GM12878 (cell line): ENCODE measurements around the gene DPH6. TPM values are rescaled to one million over a fixed set of nuclear protein-coding genes. Genes with fewer than 3 reads are reported as not detected.

Experiments used
- ATAC-seq: fragments of 200-7000 bp; cut with Tn5 transposase; 3 replicates; pipeline ENCODE4 v1.9.1; 2020; ENCODE audit warnings: mild to moderate bottlenecking, moderate library complexity
- BruUV-seq: library from RNA; stranded (reverse); fragments of 400-500 nt; replicated peaks from 2 replicates; lab custom pipeline; 2021; lab: Mats Ljungman, UMichigan
- CTCF ChIA-PET: fragments of 300-600 bp; sonication (Branson Sonifier 250); formaldehyde crosslinking; extraction: SDS; loops from one replicate; lab custom pipeline; 2021; ENCODE audit warnings: inconsistent platforms; lab: Yijun Ruan, JAX
- POLR2A ChIA-PET: fragments of 350-600 bp; formaldehyde crosslinking; extraction: SDS; loops from one replicate; lab custom pipeline; 2021; ENCODE audit warnings: inconsistent platforms; lab: Charles Lee
- RAD21 ChIA-PET: fragments of 300-600 bp; sonication (Branson Sonifier 250); formaldehyde crosslinking; loops from one replicate; lab custom pipeline; 2023; ENCODE audit warnings: antibody characterized with exemption; ENCODE audit not compliant: unreplicated experiment; lab: Charles Lee
- SMC1A ChIA-PET: fragments of 300-600 bp; sonication (Branson Sonifier 250); formaldehyde crosslinking; loops from one replicate; lab custom pipeline; 2023; ENCODE audit not compliant: unreplicated experiment, uncharacterized antibody; lab: Charles Lee
- DNase-seq: peaks from one replicate; pipeline ENCODE4 v3.0.0-alpha.2; 2011; ENCODE audit warnings: low read depth, low spot score
- FAIRE-seq: peaks from 3 replicates; lab custom pipeline; 2011; peaks lifted over from hg19 to GRCh38; lab: Jason Lieb, UNC
- H2AFZ ChIP-seq: 2 replicates; pipeline ENCODE4 v1.6.0; 2011; ENCODE audit warnings: low read depth, low read length, control low read depth; ENCODE audit not compliant: control insufficient read depth
- H3K27ac ChIP-seq: 2 replicates; pipeline ENCODE4 v1.5.1; 2011; ENCODE audit warnings: control low read depth; ENCODE audit not compliant: control insufficient read depth, insufficient read depth
- H3K27me3 ChIP-seq, 2 experiments: replicated peaks in 1 of 2; 2 replicates each; pipeline versions ENCODE4 v1.6.0 to v1.6.1; 2011; ENCODE audit warnings: low read length in 1 of 2; ENCODE audit not compliant: control insufficient read depth in 2 of 2, insufficient read depth in 2 of 2
- H3K36me3 ChIP-seq, 2 experiments: 2 replicates each; pipeline ENCODE4 v1.5.1; 2011; ENCODE audit warnings: low read length in 1 of 2; ENCODE audit not compliant: control insufficient read depth in 2 of 2, insufficient read depth in 2 of 2
- H3K4me1 ChIP-seq: 2 replicates; pipeline ENCODE4 v1.6.1; 2011; ENCODE audit warnings: mild to moderate bottlenecking, low read length, moderate library complexity, mixed read lengths; ENCODE audit not compliant: control insufficient read depth, insufficient read depth
- H3K4me2 ChIP-seq: 2 replicates; pipeline ENCODE4 v1.6.0; 2011; ENCODE audit warnings: control low read depth; ENCODE audit not compliant: control insufficient read depth, insufficient read depth
- H3K4me3 ChIP-seq: fragments of 200-600 bp; sonication (generic); 2 replicates; pipeline ENCODE4 v1.5.1; 2016
- H3K79me2 ChIP-seq: 2 replicates; pipeline ENCODE4 v1.6.0; 2011; ENCODE audit warnings: low read length; ENCODE audit not compliant: control insufficient read depth, insufficient read depth
- H3K9ac ChIP-seq: 2 replicates; pipeline ENCODE4 v1.8.0; 2011; ENCODE audit warnings: low read length, control low read depth, mixed read lengths; ENCODE audit not compliant: control insufficient read depth, insufficient read depth
- H3K9me3 ChIP-seq: replicated peaks from 3 replicates; pipeline ENCODE4 v1.5.1; 2011; ENCODE audit warnings: mild to moderate bottlenecking, low read length; ENCODE audit not compliant: control insufficient read depth, insufficient read depth
- H4K20me1 ChIP-seq: 2 replicates; pipeline ENCODE4 v1.6.0; 2011; ENCODE audit not compliant: control insufficient read depth, insufficient read depth
- SIX5 ChIP-seq: IDR thresholded peaks from 2 replicates; pipeline ENCODE4 v1.6.1; 2011; ENCODE audit warnings: mild to moderate bottlenecking, low read depth, low read length, moderate library complexity; ENCODE audit not compliant: severe bottlenecking
- USF2 ChIP-seq: IDR thresholded peaks from 2 replicates; pipeline ENCODE4 v1.6.1; 2011; ENCODE audit warnings: low read depth, low read length, improper control_type of control experiment, borderline replicate concordance
- WGBS: methylation state at CpG from one replicate; pipeline ENCODE4 v1.1.6; 2016; ENCODE audit warnings: low lambda C conversion rate; ENCODE audit not compliant: insufficient replicate concordance, insufficient coverage; ENCODE audit errors: missing lambda C conversion rate; 5-methylcytosine and 5-hydroxymethylcytosine counted together
- in situ Hi-C: fragments of 300-500 bp; cut with MboI; formaldehyde crosslinking; loops from 9 replicates; pipeline ENCODE4 v1.14.3; 2018; ENCODE audit warnings: mixed read lengths
- intact Hi-C: fragments of 100-400 bp; cut with micrococcal nuclease; formaldehyde crosslinking; loops from one replicate; pipeline ENCODE4 v1.14.2; 2022; ENCODE audit not compliant: unreplicated experiment
- polyA plus RNA-seq, 11 experiments: library from polyadenylated mRNA; depleted of rRNA in 4 of 11; unstranded in 6 of 11; stranded (reverse) in 5 of 11; fragments of >200 nt; fragmentation: Nextera tagmentation in 4 of 11; fragmentation: Illumina TruSeq in 1 of 11; extraction: Ambion mirVana in 4 of 11; extraction: Trizol in 1 of 11; gene quantifications; 1 replicate in 1 of 11; 2 replicates in 10 of 11; pipeline versions ENCODE4 v1.2.1 to v1.2.3, GENCODE V29; 2011 to 2016; ENCODE audit warnings: inconsistent platforms in 2 of 11, missing spikeins in 2 of 11, low read depth in 1 of 11
- total RNA-seq, 4 experiments: library from RNA; depleted of rRNA in 3 of 4; stranded (reverse); fragments of >200 nt in 3 of 4; fragmentation: Illumina TruSeq in 1 of 4; extraction: Trizol in 1 of 4; gene quantifications; 2 replicates each; pipeline versions ENCODE4 v1.2.1 to v1.2.3, GENCODE V29; 2013 to 2021
- TF ChIP-seq, protein P1 (sequence below): fragments of 450-650 bp; IDR thresholded peaks from 2 replicates; pipeline ENCODE4 v1.6.1; 2018; ENCODE audit warnings: mild to moderate bottlenecking, low read depth, moderate library complexity; ENCODE audit not compliant: partially characterized antibody

DPH6 gene
- total and polyA plus RNA-seq, 10 of the 15 experiments (the other 5 are each of a cell fraction or from before 2014, with no cell fraction given): 9.0 to 68.5 (median 17.1) TPM

GRCh38 chr15:35448294-35448693, 97.7 kb downstream of the DPH6 start:
- no TSS peak for BruUV-seq
- no peaks in the 10 kb centered on the region for H3K9me3 ChIP-seq
- no peak for DNase-seq
- TF ChIP-seq, protein P1, sequence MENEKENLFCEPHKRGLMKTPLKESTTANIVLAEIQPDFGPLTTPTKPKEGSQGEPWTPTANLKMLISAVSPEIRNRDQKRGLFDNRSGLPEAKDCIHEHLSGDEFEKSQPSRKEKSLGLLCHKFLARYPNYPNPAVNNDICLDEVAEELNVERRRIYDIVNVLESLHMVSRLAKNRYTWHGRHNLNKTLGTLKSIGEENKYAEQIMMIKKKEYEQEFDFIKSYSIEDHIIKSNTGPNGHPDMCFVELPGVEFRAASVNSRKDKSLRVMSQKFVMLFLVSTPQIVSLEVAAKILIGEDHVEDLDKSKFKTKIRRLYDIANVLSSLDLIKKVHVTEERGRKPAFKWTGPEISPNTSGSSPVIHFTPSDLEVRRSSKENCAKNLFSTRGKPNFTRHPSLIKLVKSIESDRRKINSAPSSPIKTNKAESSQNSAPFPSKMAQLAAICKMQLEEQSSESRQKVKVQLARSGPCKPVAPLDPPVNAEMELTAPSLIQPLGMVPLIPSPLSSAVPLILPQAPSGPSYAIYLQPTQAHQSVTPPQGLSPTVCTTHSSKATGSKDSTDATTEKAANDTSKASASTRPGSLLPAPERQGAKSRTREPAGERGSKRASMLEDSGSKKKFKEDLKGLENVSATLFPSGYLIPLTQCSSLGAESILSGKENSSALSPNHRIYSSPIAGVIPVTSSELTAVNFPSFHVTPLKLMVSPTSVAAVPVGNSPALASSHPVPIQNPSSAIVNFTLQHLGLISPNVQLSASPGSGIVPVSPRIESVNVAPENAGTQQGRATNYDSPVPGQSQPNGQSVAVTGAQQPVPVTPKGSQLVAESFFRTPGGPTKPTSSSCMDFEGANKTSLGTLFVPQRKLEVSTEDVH: no peak
- TF ChIP-seq SIX5: no peak
- no peak for TF ChIP-seq USF2
- TF ChIP-seq, all 136 proteins: peak for 0
- H3K4me3 ChIP-seq: no peak overlapping the region
- H3K9ac ChIP-seq: no peak overlapping the region
- H3K4me2 ChIP-seq: no peak overlapping the region
- H3K4me1 ChIP-seq: no peaks in the 10 kb centered on the region
- WGBS: 42% methylated on average over 1 of the region's 1 CpG
- ChIA-PET CTCF (no interaction called here), POLR2A (no interaction called here), RAD21 (no interaction called here), SMC1A (no interaction called here)
- no peak overlapping the region for H3K27ac ChIP-seq
- no peaks in the 10 kb centered on the region for H4K20me1 ChIP-seq
- intact Hi-C loops: no loop called here
- no peak for ATAC-seq
- H2AFZ ChIP-seq: no peak overlapping the region
- H3K27me3 ChIP-seq: no peaks in the 10 kb centered on the region
- in situ Hi-C loops: loop anchor here (5.0 kb wide), 2 partner anchors 161 to 371 kb away; no protein-coding TSS in a partner anchor
- H3K79me2 ChIP-seq: no peaks in the 10 kb centered on the region
- FAIRE-seq: no peak
- no peaks in the 10 kb centered on the region for H3K36me3 ChIP-seq
